ENCODE data around the gene CARMIL1.

GRCh38 chr6:25251426-25251825 is 27.7 kb upstream of the CARMIL1 start:
- TF ChIP-seq POLR2A (IDR thresholded peaks at IDR 0.05) = no peak
- TF ChIP-seq, protein P1, sequence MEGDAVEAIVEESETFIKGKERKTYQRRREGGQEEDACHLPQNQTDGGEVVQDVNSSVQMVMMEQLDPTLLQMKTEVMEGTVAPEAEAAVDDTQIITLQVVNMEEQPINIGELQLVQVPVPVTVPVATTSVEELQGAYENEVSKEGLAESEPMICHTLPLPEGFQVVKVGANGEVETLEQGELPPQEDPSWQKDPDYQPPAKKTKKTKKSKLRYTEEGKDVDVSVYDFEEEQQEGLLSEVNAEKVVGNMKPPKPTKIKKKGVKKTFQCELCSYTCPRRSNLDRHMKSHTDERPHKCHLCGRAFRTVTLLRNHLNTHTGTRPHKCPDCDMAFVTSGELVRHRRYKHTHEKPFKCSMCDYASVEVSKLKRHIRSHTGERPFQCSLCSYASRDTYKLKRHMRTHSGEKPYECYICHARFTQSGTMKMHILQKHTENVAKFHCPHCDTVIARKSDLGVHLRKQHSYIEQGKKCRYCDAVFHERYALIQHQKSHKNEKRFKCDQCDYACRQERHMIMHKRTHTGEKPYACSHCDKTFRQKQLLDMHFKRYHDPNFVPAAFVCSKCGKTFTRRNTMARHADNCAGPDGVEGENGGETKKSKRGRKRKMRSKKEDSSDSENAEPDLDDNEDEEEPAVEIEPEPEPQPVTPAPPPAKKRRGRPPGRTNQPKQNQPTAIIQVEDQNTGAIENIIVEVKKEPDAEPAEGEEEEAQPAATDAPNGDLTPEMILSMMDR (IDR thresholded peaks at IDR 0.05 in 8 of 11, conservative IDR thresholded peaks at IDR 0.05 in 3 of 11) = no peak
- no peak for TF ChIP-seq POLR2AphosphoS5 (IDR thresholded peaks at IDR 0.05)

Measured in spleen (tissue), 7 donors.